Raji (cell line): ENCODE results near the gene COL18A1.

Source experiments
- POLR2A ChIP-seq: IDR thresholded peaks from 2 replicates; pipeline ENCODE4 v1.6.1; 2011; ENCODE audit warnings: low read depth, low read length, control low read depth; ENCODE audit not compliant: insufficient read depth

COL18A1 gene

GRCh38 chr21:45464309-45464708 is 59.3 kb downstream of the COL18A1 start:
- TF ChIP-seq POLR2A, result no peak

GRCh38 chr21:45465105-45465504 is 60.1 kb downstream of the COL18A1 start:
- no peak for TF ChIP-seq POLR2A

- no peak for TF ChIP-seq POLR2A
Observed at GRCh38 chr21:45465611-45466329, 60.8 kb downstream of the COL18A1 start.

- TF ChIP-seq POLR2A, result no peak
Observed at GRCh38 chr21:45466330-45467220, 61.6 kb downstream of the COL18A1 start.

GRCh38 chr21:45467221-45467779 is 62.3 kb downstream of the COL18A1 start:
- TF ChIP-seq POLR2A, result no peak

GRCh38 chr21:45468051-45468970 is 63.3 kb downstream of the COL18A1 start:
- TF ChIP-seq POLR2A, result no peak

- TF ChIP-seq POLR2A, result no peak
Observed at GRCh38 chr21:45468971-45469272, 64.0 kb downstream of the COL18A1 start.

GRCh38 chr21:45469273-45470086 is 64.5 kb downstream of the COL18A1 start:
- TF ChIP-seq POLR2A, result no peak

- TF ChIP-seq POLR2A, result no peak
Observed at GRCh38 chr21:45470087-45470515, 65.1 kb downstream of the COL18A1 start.

GRCh38 chr21:45470773-45471524 is 66.0 kb downstream of the COL18A1 start:
- TF ChIP-seq POLR2A, result no peak

- no peak for TF ChIP-seq POLR2A
Observed at GRCh38 chr21:45471525-45472221, 66.7 kb downstream of the COL18A1 start.

GRCh38 chr21:45472445-45473365 is 67.7 kb downstream of the COL18A1 start:
- no peak for TF ChIP-seq POLR2A
